Measurements from ENCODE around the gene EXOSC5. TPM values are rescaled to one million over a fixed set of nuclear protein-coding genes. Genes with fewer than 3 reads are reported as not detected.

EXOSC5 gene
- total RNA-seq, 1 experiment from 2014 or later: 25.2 TPM

- DNase-seq (ENCODE audit: low read depth, low spot score) (no peak), ATAC-seq (no peak)
- intact Hi-C loops (cut with micrococcal nuclease; ENCODE audit: unreplicated experiment) (no loop called here), in situ Hi-C loops (cut with HindIII; ENCODE audit: low pct_unique_long_range_greater_than_20kb, low sequenced_read_pairs) (no loop called here)
- no peaks in the 10 kb centered on the region; the same call in 1 of the 2 replicates for H3K36me3 ChIP-seq (ENCODE audit: control insufficient read depth, insufficient read depth, low read length)
- no peak overlapping the region for H3K4me3 ChIP-seq (ENCODE audit: low read depth in 2 of 2, low read length in 2 of 2)
- H3K27me3 ChIP-seq (ENCODE audit: control insufficient read depth, insufficient read depth, low read length): no peaks in the 10 kb centered on the region
- no peaks in the 10 kb centered on the region for H3K9me3 ChIP-seq (ENCODE audit: control insufficient read depth, insufficient read depth, low read depth, low read length)
- ChIA-PET POLR2A (no interaction called here), CTCF (no interaction called here)
- H3K27ac ChIP-seq (ENCODE audit: low read length): no peak overlapping the region
- BruUV-seq (replicated peaks): no TSS peak
- H3K4me1 ChIP-seq (ENCODE audit: control insufficient read depth, insufficient read depth, low read length): no peaks in the 10 kb centered on the region
- TF ChIP-seq POLR2AphosphoS5 (IDR thresholded peaks at IDR 0.05; ENCODE audit: low read depth, low read length) (no peak), SIN3A (IDR thresholded peaks at IDR 0.05; ENCODE audit: borderline replicate concordance, insufficient read depth, low read depth, low read length) (no peak), TCF7L2 (IDR thresholded peaks at IDR 0.05; ENCODE audit: low read depth, low read length) (no peak), CTCF (IDR thresholded peaks at IDR 0.05) (no peak), REST (IDR thresholded peaks at IDR 0.05; ENCODE audit: insufficient read depth in 1 of 2, low read depth in 2 of 2, low read length in 1 of 2) (no peak)
Observed at GRCh38 chr19:41403181-41403970, 6.2 kb upstream of the EXOSC5 start.

GRCh38 chr19:41402010-41402409 is 4.9 kb upstream of the EXOSC5 start:
- Histone ChIP-seq H3K36me3 (ENCODE audit: control insufficient read depth, insufficient read depth, low read length) (peaks cover 5% of the 10 kb centered on the region; the same call in 1 of the 2 replicates), H3K4me3 (ENCODE audit: low read depth in 2 of 2, low read length in 2 of 2) (no peak overlapping the region), H3K27me3 (ENCODE audit: control insufficient read depth, insufficient read depth, low read length) (no peaks in the 10 kb centered on the region), H3K4me1 (ENCODE audit: control insufficient read depth, insufficient read depth, low read length) (no peaks in the 10 kb centered on the region), H3K27ac (ENCODE audit: low read length) (no peak overlapping the region), H3K9me3 (ENCODE audit: control insufficient read depth, insufficient read depth, low read depth, low read length) (no peaks in the 10 kb centered on the region)
- ChIA-PET POLR2A (no interaction called here), CTCF (no interaction called here)
- BruUV-seq (replicated peaks): no TSS peak
- in situ Hi-C loops (cut with HindIII; ENCODE audit: low pct_unique_long_range_greater_than_20kb, low sequenced_read_pairs): no loop called here
- intact Hi-C loops (cut with micrococcal nuclease; ENCODE audit: unreplicated experiment): no loop called here
- ATAC-seq (no peak), DNase-seq (ENCODE audit: low read depth, low spot score) (no peak)
- TF ChIP-seq POLR2AphosphoS5 (IDR thresholded peaks at IDR 0.05; ENCODE audit: low read depth, low read length) (no peak), REST (IDR thresholded peaks at IDR 0.05; ENCODE audit: insufficient read depth in 1 of 2, low read depth in 2 of 2, low read length in 1 of 2) (no peak)

Measured in Panc1 (cell line).